Adrenal gland (tissue), 5 donors: Measurements from ENCODE around the gene ZBTB32.

Experiments used
- POLR2A ChIP-seq, 2 donors: fragments of 450-650 bp; IDR thresholded peaks; one replicate each; pipeline ENCODE4 v1.6.1; 2017; ENCODE audit warnings: antibody characterized with exemption in 2 of 2, mild to moderate bottlenecking in 2 of 2, moderate library complexity in 1 of 2
- TF ChIP-seq, protein P1 (sequence below), 6 experiments: fragments of 450-650 bp in 4 of 6; fragments of 200-600 bp in 2 of 6; sonication (generic) in 1 of 6; IDR thresholded peaks; 1 replicate in 5 of 6; 2 replicates in 1 of 6; pipeline versions ENCODE4 v1.5.1 to v1.8.0; 2016 to 2021; ENCODE audit warnings: antibody characterized with exemption in 6 of 6, mild to moderate bottlenecking in 2 of 6, moderate library complexity in 1 of 6
- donor health status: DM: no; HTN: no; CAD: no.

DNA sequence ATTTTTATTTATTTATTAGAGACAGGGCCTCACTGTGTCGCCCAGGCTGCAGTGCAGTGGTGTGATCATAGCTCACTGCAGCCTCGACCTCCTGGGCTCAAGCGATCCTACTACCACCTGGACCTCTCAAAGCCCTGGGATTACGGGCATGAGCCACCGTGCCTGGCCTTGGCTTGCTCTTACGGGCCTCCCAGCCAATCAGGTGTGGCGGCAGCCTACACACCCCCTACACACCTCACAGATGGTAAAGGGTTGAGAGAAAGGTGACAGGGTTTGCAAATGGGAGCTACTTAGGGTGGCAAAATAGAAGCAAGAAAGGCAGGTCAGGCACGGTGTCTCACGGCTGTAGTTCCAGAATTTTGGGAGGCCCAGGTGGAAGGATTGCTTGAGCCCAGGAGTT lies 1.0 kb upstream of the ZBTB32 start:
- TF ChIP-seq, protein P1, sequence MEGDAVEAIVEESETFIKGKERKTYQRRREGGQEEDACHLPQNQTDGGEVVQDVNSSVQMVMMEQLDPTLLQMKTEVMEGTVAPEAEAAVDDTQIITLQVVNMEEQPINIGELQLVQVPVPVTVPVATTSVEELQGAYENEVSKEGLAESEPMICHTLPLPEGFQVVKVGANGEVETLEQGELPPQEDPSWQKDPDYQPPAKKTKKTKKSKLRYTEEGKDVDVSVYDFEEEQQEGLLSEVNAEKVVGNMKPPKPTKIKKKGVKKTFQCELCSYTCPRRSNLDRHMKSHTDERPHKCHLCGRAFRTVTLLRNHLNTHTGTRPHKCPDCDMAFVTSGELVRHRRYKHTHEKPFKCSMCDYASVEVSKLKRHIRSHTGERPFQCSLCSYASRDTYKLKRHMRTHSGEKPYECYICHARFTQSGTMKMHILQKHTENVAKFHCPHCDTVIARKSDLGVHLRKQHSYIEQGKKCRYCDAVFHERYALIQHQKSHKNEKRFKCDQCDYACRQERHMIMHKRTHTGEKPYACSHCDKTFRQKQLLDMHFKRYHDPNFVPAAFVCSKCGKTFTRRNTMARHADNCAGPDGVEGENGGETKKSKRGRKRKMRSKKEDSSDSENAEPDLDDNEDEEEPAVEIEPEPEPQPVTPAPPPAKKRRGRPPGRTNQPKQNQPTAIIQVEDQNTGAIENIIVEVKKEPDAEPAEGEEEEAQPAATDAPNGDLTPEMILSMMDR (IDR thresholded peaks at IDR 0.05) = no peak
- TF ChIP-seq POLR2A (IDR thresholded peaks at IDR 0.05) = no peak
